HG03432 (cell line): Measurements from ENCODE around the gene AKR1B15.
A peak's percentile ranks its signal among the peaks of the same experiment; 100 is the strongest.
"Not testable (repeated sequence)": the region's sequence is repeated elsewhere in the genome, so short reads cannot be mapped to it uniquely, and the experiment has no call there.

Experiments used
- ATAC-seq: cut with Tn5 transposase; IDR thresholded peaks from one replicate; pipeline ENCODE4 v1.9.1; 2021; ENCODE audit warnings: mild to moderate bottlenecking, moderate library complexity; ENCODE audit not compliant: unreplicated experiment

AKR1B15 gene

DNA sequence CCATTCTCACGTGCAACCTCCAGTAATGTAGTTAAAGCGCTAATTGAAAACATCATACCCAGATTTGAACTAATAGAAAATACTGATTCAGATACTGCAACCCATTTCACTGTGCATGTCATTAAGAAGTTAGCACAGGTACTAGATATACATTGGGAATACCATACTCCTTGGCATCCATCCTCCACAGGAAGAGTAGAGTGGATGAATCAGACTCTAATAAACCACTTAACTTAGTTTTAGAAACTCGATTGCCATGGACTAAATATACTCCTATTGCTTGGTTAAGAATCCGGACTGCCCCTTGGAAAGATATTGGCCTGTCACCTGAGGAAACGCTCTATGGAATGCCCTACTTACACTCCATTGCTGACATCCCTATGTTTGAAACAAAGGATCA is 9.5 kb downstream of the AKR1B15 start:
- ATAC-seq, result no peak

DNA sequence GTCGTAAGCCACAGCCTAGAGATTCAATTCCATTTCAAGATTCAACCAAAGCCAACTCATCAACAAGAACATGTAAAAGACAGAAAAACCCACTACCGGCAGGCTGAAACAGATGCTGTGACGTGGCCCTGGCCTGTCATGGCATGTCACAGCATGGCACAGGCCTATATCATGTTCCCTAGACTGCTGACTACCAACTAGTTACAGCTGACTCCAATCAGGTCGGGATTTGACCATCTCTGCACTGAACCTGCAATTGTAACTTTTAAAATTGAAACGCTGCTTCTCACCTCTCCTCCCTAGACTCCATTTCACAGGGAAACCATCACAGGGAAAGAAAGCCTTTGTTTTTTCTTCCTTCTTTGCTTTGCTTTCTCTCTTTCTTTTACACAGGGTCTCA is 12.7 kb downstream of the AKR1B15 start:
- ATAC-seq, result not testable (repeated sequence)

DNA sequence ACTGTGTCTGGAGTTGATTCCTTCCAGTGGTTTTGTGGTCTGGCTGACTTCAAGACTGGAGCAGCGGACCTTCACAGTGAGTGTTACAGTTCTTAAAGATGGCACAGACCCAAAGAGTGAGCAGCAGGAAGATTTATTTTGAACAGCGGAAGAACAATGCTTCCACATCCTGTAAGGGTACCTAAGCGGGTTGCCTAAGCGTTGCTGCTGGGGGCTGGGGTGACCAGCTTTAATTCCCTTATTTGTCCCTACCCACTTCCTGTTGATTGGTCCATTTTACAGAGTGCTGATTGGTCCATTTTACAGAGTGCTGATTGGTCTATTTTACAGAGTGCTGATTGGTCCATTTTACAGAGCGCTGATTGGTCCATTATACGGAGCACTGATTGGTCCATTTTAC is 13.2 kb downstream of the AKR1B15 start:
- ATAC-seq, result no peak

DNA sequence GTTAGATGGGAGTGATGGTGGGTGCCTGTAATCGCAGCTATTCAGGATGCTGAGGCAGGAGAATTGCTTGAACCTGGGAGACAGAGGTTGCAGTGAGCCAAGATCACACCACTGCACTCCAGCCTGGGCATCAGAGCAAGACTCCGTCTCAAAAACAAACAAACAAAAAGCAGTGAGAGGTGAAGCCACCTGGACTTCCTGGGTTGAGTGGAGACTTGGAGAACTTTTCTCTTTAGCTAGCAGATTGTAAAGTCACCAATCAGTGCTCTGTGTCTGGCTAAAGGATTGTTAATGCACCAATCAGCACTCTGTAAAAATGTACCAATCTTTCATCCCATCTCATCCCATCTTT is 14.5 kb downstream of the AKR1B15 start:
- ATAC-seq, result not testable (repeated sequence)

DNA sequence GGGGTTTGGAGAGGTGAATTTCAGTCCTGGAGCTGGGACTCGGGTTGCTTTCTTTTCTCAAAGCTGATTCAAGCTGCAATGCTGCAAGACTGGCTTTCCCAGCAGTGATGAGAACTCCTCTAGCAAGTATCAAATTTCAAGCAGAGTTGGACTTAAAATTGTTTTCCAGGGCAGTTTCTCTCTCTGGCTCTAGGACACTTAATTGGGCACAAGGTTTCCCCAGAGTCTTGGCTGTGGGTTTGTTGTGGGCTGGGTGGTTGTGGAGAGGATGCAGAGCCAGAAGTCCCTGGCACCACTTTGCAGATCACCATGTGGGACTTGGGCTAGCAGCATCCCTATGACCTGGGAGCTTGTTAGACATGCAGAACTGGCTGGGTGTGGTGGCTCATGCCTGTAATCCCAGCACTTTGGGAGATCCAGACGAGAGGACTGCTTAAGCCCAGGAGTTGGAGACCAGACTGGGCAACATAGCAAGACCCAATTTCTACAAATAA is 16.8 kb downstream of the AKR1B15 start:
- ATAC-seq, result no peak

DNA sequence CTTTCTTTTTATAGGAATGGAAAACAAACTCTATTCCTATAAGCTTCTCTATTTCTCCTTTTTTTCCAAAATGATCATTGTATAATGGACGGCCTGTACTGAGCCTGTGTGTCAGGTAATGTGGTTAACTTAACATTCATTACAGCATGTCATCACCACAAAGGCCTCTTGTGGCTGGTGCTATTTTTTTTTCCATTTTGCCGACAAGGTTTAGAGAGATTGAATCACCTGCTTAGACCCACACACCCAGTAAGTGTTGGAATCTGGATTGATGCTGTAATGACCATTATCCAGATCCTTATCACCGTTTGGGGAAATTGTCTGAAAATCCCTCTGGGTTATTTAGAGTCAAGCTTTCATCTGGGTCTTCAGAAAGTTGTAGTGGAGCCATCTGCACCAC is 18.5 kb downstream of the AKR1B15 start:
- no peak for ATAC-seq

DNA sequence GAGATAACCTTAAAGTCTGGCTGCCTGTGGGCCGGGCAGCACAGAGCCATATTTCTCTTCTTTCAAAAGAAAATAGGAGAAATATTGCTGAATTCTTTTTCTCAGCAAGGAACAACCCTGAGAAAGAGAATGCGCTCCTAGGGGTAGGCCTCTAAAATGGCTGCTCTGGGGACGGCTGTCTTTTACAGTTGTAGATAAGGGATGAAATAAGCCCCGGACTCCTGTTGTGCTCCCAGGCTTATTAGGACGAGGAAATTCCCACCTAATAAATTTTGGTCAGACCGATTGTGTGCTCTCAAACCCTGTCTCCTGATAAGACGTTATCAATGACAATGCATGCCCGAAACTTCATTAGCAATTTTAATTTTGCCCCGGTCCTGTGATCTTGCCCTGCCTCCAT is 21.1 kb downstream of the AKR1B15 start:
- not testable (repeated sequence) for ATAC-seq

DNA sequence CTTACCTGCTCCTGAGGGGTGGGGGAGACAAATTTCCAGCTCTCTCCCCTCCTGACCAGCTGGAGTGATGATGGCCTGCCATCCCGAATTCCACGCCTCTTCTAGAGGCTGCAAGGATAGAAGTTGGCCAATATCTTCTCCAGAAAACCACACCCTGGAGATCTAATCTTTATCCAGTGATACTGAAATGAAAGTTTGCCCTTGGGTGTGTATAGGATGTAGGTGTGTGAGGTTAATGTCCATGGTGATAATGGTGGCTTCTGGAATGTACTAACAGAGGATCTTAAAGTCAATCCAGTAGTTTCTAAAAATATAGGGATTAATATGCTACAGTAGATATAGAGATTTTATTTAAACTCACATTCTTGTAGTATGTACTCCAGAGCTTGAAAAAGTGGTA is 22.2 kb downstream of the AKR1B15 start:
- ATAC-seq, result no peak

DNA sequence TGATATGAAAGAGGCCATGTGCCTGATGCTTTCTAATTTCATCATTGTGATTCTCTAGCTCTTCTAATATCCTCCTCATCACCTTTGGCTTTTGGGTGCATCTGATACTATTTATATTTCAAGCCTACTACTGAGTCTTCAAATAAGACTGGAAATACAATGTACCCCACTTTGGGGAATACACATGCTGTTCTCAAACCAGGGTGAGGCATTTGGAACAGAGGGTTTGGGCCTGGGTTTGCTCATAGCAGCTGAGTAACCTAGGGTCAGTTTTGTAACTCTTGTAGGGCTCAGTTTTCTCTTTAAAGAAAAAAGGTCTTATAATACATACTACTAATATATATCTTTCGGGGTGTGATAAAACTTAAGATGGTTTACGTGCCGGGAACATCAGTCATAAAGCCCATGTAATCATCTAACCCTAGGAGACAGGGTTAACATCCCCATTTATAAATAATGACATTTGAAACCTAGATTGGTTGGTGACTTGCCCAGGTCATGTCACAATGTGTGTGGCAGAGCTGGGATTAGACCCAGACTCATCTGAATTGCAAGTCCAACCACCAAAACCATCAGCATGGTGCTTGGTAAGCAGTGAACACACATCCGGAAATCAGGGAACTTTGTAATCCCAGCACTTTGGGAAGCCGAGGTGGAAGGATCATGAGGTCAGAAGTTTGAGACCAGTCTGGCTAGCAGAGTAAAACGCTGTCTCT is 23.0 kb downstream of the AKR1B15 start:
- no peak for ATAC-seq

DNA sequence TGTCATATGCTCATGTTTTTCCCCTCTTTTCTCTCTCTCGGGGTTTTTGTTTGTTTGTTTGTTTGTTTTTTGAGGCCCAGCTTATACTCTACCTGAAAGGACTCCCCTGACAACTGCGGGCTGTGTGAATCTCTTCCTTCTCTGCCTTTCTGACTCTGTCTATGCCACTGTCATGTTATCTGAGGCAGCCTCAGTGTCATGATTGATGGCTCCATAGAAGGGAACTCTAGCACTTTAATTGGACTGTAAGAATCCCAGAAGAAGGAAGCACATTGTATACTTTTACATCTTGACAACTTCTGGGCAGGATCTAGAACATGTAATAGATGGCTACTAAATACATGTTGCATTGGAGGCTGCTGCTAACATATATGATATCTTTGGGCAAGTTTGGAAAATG is 25.4 kb downstream of the AKR1B15 start:
- ATAC-seq, result no peak

DNA sequence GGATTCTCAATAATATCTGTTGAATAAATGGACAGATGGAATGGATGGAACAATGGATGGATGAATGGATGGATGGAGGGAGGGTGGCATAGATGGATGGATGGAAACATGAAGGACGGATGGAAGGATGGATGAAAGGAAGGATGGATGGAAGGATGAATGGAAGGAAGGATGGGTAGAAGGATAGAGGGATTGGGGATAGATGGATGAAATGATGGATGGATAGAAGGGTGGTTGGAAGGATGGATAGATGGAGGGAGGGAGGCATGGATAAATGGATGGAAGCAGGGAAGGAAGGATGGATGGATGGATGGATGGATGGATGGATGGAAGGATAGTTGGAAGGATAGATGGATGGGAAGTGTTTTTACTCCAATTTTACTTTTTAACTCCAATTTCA is 35.4 kb downstream of the AKR1B15 start:
- no peak for ATAC-seq

DNA sequence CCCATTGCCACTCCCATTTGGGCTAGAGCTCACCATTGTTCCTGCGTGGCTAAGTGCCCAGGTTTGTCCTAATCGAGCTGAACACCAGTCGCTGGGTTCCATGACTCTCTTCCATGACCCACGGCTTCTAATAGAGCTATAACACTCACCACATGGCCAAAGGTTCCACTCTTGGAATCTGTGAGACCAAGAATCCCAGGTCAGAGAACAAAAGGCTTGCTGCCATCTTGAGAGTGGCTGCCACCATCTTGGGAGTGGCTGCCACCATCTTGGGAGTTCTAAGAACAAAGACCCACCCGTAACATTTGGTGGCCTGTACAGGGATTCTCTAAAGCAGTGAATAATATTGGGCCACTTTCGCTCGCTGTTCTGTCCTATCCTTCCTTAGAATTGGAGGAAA is 37.0 kb downstream of the AKR1B15 start:
- no peak for ATAC-seq

DNA sequence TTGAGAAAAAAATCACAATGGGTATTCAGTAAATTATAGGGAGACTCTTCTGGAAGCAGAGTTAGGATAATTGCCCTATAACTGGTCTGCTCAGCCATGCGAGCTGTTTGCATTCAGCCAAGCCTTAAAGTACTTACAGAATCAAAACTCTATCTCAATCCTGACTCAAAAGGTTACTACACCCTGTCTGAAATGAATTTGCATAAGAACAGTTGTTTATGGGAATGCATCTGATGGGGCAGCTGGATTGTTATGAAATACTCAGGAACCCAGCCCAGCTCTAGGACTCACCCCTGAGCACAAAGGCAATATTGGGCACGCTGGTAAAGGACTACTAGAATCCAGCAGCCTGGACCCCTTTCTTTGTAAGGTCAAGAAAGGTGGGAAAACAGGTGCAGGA is 38.8 kb downstream of the AKR1B15 start:
- ATAC-seq, result no peak

DNA sequence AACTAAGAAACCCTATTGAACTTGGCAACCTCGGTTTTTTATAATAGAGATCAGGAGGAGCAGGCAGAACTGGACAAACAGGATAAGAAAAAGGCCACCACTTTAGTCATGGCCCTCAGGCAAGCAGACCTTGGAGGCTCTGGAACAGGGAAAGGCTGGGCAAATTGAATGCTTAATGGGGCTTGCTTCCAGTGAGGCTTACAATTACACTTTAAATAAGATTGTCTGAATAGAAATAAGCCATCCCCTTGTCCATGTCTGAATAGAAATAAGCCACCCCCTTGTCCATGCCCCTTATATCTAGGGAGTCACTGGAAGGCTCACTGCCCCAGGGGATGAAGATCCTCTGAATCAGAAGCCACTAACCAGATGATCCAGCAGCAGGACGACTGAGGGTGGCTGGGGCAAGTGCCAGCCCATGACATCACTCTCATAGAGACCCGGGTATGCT is 40.6 kb downstream of the AKR1B15 start:
- ATAC-seq, result no peak

DNA sequence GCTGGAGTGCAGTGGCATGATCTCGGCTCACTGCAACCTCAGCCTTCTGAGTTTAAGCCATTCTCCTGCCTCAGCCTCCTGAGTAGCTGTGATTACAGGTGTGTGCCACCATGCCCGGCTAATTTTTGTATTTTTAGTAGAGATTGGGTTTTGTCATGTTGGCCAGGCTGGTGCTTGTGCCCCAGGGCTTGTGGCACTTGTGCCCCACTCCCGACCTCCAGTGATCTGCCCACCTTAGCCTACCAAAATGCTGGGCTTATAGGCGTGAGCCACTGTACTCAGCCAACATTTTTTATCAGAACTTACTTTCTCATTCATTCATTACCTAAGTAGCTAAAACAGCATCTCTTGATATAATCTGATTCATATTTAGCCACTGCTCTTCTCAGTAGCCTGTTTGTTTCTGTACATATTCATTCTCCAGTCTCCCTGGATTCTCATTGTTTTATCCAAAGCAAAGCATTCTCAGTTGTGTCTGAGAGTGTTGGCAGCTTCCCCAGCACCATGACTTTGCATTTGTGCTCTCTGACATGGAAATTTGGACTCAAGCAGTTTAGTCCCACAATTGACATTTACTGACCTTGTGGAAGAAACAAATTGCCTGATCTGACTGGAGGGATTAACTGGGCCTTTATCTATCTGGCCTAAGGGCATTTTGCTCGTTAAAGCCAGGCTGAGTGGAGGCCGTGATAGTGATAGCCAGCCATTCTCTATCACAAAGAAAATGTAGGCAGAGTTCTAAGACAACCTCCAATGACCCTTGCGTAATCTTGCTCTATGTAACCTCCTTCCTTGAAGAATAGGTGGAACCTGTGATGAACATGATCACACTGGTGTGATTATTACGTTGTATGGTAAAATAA is 44.9 kb downstream of the AKR1B15 start:
- ATAC-seq, result no peak

DNA sequence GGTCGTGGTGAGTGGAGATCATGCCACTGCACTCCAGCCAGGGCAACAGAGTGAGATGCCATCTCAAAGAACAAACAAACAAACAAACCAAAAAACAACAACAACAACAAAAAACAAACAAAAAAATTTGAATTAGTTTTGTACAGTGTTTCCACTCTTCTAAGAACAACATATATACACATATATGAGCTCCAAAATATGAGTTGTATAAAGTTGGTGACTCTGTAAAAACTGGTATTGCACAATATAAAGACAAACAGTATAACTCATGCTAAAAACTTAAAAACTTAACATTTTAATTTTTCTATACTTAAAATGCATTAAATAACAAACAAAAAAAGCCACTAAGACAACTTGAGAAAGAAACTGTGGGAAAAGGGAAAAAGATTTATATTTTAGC is 46.0 kb downstream of the AKR1B15 start:
- ATAC-seq, result no peak

DNA sequence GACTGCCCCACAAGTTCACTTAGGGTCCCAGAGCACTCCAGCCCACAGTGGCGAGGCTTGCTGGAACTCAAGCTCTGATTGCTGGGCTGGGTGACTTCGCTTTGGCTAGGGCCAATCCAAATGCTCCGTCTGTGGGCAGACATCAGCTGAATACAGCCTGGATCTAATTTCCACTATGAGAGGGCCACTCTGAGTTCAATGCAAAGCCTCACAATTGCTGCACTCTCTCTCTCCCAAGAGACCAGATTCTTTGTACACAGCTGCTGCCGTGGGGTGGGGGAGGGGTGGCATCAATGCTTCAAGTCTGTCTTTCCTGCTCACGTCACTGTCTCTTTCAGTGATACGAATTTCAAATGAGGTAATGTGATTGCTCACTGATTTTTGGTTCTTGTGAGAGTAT is 50.5 kb downstream of the AKR1B15 start:
- ATAC-seq, result no peak

DNA sequence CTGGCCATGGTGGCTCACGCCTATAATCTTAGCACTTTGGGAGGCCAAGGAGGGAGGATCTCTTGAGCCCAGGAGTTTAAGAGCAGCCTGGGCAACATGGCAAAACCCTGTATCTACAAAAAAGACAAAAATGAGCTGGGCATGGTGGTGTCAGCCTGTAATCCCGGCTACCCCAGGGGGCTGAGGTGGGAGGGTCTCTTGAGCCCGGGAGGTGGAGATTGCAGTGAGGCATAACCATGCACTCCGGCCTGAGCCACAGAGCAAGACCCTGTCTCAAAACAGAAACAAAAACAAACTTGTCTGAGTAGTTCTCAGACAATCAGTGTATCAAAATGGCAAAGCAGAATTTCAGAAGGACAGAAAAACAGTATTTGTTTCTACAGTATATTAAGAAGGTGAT is 52.5 kb downstream of the AKR1B15 start:
- ATAC-seq, result no peak

DNA sequence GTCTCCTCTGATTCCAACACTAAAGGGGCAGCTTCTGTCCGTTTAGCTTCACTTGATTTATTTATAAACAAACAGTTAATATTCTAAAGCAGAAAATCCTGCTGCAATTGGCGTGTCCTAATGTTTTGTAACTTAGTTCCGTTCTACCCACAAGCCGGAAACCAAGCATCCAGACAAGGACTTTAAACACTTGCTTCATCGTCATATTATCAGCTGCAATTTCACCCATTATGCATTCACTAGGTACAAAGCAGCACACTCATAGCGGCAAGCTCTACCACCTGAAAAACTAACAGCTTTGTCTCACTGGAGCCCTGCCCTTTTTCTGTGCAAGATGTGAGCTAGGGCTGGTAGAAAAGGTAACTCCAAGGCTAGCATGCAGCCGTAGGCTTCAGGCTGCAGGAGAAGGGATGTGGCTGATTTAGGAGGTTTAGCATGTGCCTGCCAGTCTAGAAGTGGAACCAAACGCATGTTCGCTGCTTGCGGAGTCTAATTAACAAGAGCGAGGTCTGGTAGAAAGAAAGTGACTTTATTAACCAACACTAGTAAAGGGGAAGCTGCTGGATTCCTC is 54.1 kb downstream of the AKR1B15 start:
- no peak for ATAC-seq

DNA sequence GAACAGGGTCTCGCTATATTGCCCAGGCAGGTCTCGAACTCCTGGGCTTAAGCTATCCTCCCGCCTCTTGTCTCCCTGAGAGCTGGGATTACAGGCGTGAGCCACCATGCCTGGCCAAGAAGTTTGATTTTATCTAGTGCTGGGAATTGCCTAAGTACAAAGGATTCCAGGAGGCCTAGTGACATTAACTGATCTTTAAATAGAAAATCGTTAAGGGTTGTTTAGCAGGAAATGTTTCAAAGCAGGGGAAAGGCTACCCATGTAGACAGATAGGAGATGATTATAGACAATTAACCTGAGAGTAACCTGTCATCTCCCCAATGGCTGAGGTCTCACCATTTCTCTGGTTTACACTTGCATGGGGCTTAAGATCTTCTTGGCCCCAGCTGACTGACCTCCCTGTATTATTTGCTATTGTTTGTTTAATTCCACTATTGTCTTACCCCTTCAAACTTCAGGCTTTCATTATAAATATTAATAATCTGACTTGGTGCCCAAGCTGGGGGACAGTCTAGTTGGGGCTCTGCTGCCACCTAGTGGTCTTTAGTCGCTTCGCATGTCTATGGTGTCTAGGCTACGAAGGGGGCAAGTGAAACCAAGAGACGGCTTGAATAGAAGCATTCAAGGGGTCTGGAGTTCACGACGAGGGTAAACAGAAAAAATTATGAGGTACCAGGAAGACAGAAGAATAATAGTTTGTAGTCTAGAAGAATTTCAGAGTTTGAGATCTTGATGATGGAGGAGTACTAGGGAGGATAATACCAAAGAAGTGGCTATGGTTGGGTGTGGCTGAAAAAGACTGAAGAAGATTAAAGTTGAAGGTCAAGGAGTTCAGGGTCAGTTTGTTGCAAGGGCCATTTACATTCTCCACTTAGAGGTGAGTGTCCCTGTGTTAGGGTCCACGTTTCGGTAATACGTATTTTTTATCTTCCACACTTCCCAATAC is 57.3 kb downstream of the AKR1B15 start:
- peak; percentile 83 for ATAC-seq
